ENCODE data around the gene PARP15.
"Not testable (repeated sequence)": the region's sequence is repeated elsewhere in the genome, so short reads cannot be mapped to it uniquely, and the experiment has no call there.

GRCh38 chr3:122658336-122658735, 80.9 kb downstream of the PARP15 start:
- not testable (repeated sequence) for TF ChIP-seq CTCF (conservative IDR thresholded peaks at IDR 0.05; ENCODE audit: low read depth, low read length); CHD1 (IDR thresholded peaks at IDR 0.05; ENCODE audit: low read depth, low read length); POLR2A (IDR thresholded peaks at IDR 0.05; ENCODE audit: low read depth, low read length)
